Duodenal mucosa (tissue), 2 donors: Measurements from ENCODE around the gene EPB41L4A.

Source experiments
- H3K27ac ChIP-seq: one replicate; pipeline ENCODE4 v1.7.0; 2013; ENCODE audit warnings: low read depth, low read length
- H3K27me3 ChIP-seq, 2 donors: one replicate each; pipeline ENCODE4 v1.7.0; 2013; ENCODE audit warnings: low read length in 2 of 2, control low read depth in 1 of 2; ENCODE audit not compliant: insufficient read depth in 2 of 2, control insufficient read depth in 1 of 2
- H3K36me3 ChIP-seq, 2 donors: one replicate each; pipeline ENCODE4 v1.7.0; 2013; ENCODE audit warnings: low read length in 2 of 2, control low read depth in 1 of 2; ENCODE audit not compliant: insufficient read depth in 2 of 2, control insufficient read depth in 1 of 2
- H3K4me1 ChIP-seq, 2 donors: one replicate each; pipeline ENCODE4 v1.7.0; 2013; ENCODE audit warnings: low read length in 2 of 2, control low read depth in 1 of 2; ENCODE audit not compliant: insufficient read depth in 2 of 2, control insufficient read depth in 1 of 2
- H3K4me3 ChIP-seq, 2 donors: one replicate each; pipeline ENCODE4 v1.7.0; 2013; ENCODE audit warnings: low read length in 2 of 2, low read depth in 1 of 2
- H3K9ac ChIP-seq, 2 donors: one replicate each; pipeline ENCODE4 v1.7.0; 2013; ENCODE audit warnings: low read length in 2 of 2, low read depth in 1 of 2
- H3K9me3 ChIP-seq, 2 donors: one replicate each; pipeline ENCODE4 v1.7.0; 2013; ENCODE audit warnings: low read length in 2 of 2, control low read depth in 1 of 2; ENCODE audit not compliant: control insufficient read depth in 1 of 2

Gene EPB41L4A

GRCh38 chr5:112290691-112291090 lies 128.4 kb downstream of the EPB41L4A start:
- Histone ChIP-seq H3K27me3 (no peaks in the 10 kb centered on the region), H3K4me3 (no peak overlapping the region), H3K27ac (no peak overlapping the region), H3K9me3 (no peaks in the 10 kb centered on the region), H3K4me1 (no peaks in the 10 kb centered on the region), H3K36me3 (no peaks in the 10 kb centered on the region), H3K9ac (no peak overlapping the region)

GRCh38 chr5:112289465-112289864 lies 129.6 kb downstream of the EPB41L4A start:
- no peaks in the 10 kb centered on the region for H3K4me1 ChIP-seq
- H3K4me3 ChIP-seq, result no peak overlapping the region
- no peak overlapping the region for H3K9ac ChIP-seq
- no peaks in the 10 kb centered on the region for H3K9me3 ChIP-seq
- no peaks in the 10 kb centered on the region for H3K27me3 ChIP-seq
- H3K36me3 ChIP-seq, result no peaks in the 10 kb centered on the region
- no peak overlapping the region for H3K27ac ChIP-seq

GRCh38 chr5:112283943-112284929 lies 134.8 kb downstream of the EPB41L4A start:
- H3K9me3 ChIP-seq, result no peaks in the 10 kb centered on the region
- H3K9ac ChIP-seq, result no peak overlapping the region
- no peaks in the 10 kb centered on the region for H3K4me1 ChIP-seq
- H3K4me3 ChIP-seq, result no peak overlapping the region
- H3K27ac ChIP-seq, result no peak overlapping the region
- H3K36me3 ChIP-seq, result no peaks in the 10 kb centered on the region
- H3K27me3 ChIP-seq, result no peaks in the 10 kb centered on the region

GRCh38 chr5:112283034-112283582 lies 136.0 kb downstream of the EPB41L4A start:
- Histone ChIP-seq H3K4me1 (no peaks in the 10 kb centered on the region), H3K9me3 (no peaks in the 10 kb centered on the region), H3K36me3 (no peaks in the 10 kb centered on the region), H3K4me3 (no peak overlapping the region), H3K27me3 (no peaks in the 10 kb centered on the region), H3K9ac (no peak overlapping the region), H3K27ac (no peak overlapping the region)

GRCh38 chr5:112279082-112279481 lies 140.0 kb downstream of the EPB41L4A start:
- no peaks in the 10 kb centered on the region for H3K27me3 ChIP-seq
- no peak overlapping the region for H3K27ac ChIP-seq
- no peaks in the 10 kb centered on the region for H3K9me3 ChIP-seq
- no peak overlapping the region for H3K9ac ChIP-seq
- H3K36me3 ChIP-seq, result no peaks in the 10 kb centered on the region
- no peak overlapping the region for H3K4me3 ChIP-seq
- no peaks in the 10 kb centered on the region for H3K4me1 ChIP-seq

- Histone ChIP-seq H3K9ac (no peak overlapping the region), H3K4me3 (no peak overlapping the region), H3K9me3 (no peaks in the 10 kb centered on the region), H3K4me1 (no peaks in the 10 kb centered on the region), H3K27me3 (no peaks in the 10 kb centered on the region), H3K27ac (no peak overlapping the region), H3K36me3 (no peaks in the 10 kb centered on the region)
These were observed 142.1 kb downstream of the EPB41L4A start for GRCh38 chr5:112276991-112277390.

- Histone ChIP-seq H3K4me3 (no peak overlapping the region), H3K9me3 (no peaks in the 10 kb centered on the region), H3K27me3 (no peaks in the 10 kb centered on the region), H3K27ac (no peak overlapping the region), H3K4me1 (no peaks in the 10 kb centered on the region), H3K9ac (no peak overlapping the region), H3K36me3 (no peaks in the 10 kb centered on the region)
These were observed 143.4 kb downstream of the EPB41L4A start for GRCh38 chr5:112275671-112276070.

GRCh38 chr5:112270299-112271293 lies 148.5 kb downstream of the EPB41L4A start:
- no peaks in the 10 kb centered on the region for H3K36me3 ChIP-seq
- H3K27me3 ChIP-seq, result no peaks in the 10 kb centered on the region
- H3K27ac ChIP-seq, result no peak overlapping the region
- H3K4me3 ChIP-seq, result no peak overlapping the region
- H3K4me1 ChIP-seq, result no peaks in the 10 kb centered on the region
- H3K9me3 ChIP-seq, result no peaks in the 10 kb centered on the region
- no peak overlapping the region for H3K9ac ChIP-seq

- no peaks in the 10 kb centered on the region for H3K4me1 ChIP-seq
These were observed 151.8 kb downstream of the EPB41L4A start for GRCh38 chr5:112267231-112267630.

More at GRCh38 chr5:112267231-112267630, 151.8 kb downstream of the EPB41L4A start:
- Histone ChIP-seq H3K4me3 (no peak overlapping the region), H3K9ac (no peak overlapping the region), H3K27me3 (no peaks in the 10 kb centered on the region), H3K36me3 (no peaks in the 10 kb centered on the region), H3K27ac (no peak overlapping the region), H3K9me3 (no peaks in the 10 kb centered on the region)
